ENCODE results near the gene TMEM95.
A peak's percentile ranks its signal among the peaks of the same experiment; 100 is the strongest.
"Not testable (repeated sequence)": the region's sequence is repeated elsewhere in the genome, so short reads cannot be mapped to it uniquely, and the experiment has no call there.

Gene TMEM95

DNA sequence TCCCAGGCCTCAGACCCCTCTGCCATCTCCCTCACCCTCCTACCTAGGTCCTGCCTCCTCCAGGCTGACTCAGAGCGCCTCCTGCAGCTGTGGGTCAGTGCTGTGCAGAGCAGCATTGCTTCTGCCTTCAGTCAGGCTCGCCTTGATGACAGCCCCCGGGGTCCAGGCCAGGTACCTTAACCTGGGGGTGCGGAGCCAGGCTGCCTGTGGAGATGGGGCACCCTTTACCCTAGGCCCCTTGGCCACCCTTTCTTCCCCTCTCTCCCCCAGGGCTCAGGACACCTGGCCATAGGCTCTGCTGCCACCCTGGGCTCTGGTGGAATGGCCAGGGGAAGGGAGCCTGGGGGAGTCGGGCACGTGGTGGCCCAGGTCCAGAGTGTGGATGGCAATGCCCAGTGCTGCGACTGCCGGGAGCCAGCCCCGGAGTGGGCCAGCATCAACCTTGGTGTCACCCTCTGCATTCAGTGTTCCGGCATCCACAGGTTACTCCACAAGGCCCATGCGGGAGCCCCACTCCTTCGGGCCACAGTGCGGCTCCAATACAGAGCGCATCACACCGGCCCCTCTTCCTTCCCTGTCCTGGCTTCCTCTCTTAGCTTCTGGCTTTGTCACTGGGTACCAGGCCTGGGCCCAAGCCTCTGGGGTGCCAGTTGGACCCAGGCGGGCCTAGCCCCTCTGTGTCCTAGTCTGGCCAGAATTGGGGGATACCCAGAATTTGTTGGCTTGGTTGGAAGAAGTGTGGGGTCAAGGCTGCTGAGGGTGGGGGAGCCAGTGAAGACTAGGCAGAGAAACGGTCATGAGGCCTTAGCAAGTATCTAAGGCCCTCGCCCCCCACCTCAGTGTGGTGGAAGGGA, 8.0 kb upstream of the TMEM95 start:
- no peak for DNase-seq (ENCODE audit: low read depth in 2 of 2)

DNA sequence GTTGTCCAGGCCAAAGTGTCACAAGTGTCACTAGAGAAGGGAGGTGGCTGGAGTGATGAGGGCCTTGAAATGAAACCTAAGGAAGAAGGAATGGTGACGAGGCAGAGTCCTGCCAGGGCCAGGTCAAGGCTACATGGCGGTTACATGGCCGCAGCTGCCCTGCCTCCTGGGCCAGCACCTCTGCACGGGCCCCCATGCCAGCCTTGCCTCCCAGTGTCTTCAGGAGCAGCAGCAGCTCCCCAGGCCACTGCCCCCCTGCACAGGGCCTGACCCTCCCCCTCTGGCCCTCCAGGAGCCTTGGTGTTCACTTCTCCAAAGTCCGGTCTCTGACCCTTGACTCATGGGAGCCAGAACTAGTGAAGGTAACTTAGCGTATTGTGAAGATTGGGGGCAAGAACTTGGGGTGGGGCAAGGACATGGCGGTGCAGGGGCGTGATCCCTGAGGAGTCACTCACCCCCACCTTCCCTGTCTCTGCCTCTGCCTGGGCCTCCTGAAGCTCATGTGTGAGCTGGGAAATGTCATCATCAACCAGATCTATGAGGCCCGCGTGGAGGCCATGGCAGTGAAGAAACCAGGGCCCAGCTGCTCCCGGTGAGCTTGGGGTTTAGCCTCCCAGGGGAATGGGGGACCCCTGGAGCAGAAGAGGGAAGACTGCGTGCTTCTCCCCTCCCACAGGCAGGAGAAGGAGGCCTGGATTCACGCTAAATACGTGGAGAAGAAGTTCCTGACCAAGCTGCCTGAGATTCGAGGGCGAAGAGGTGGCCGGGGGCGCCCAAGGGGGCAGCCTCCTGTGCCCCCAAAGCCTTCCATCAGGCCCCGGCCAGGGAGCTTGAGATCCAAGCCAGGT, 7.1 kb upstream of the TMEM95 start:
- no peak for DNase-seq (ENCODE audit: low read depth in 2 of 2)

DNA sequence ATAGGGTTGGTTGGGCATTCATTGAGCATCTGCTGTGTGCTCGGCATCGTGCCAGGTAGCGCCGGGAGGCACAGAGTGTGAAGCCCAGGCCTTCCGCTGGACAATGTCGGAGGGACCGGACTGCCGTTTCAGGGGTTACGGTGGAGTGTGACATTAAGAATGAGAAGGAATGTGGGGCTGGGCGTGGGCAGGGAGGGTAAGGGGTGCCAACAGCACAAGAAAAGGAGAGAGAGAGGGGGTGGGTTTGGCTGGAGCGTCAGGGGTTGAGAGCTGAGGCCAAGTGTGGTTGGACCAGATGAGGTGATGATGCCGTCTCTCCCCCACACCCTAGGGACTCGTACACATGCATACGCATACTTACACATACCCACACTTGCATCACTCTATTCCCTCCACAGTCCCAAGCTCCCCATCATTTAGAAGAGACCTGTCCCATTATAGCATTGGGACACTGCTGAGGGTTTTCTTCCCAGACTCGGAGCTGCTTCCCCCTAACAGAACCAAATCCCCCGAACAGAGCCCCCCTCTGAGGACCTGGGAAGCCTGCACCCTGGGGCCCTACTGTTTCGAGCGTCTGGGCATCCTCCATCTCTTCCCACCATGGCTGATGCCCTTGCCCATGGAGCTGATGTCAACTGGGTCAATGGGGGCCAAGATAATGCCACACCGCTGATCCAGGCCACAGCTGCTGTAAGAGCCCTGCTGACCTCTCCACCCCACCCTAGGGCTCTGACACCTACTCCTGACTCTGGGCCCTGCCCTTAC, 6.3 kb upstream of the TMEM95 start:
- DNase-seq (ENCODE audit: low read depth in 2 of 2): no peak

GRCh38 chr17:7351665-7352502, 3.1 kb upstream of the TMEM95 start, which contains the start of gene KCTD11:
TSS of gene KCTD11 (plus strand) at chr17:7352162.
- DNase-seq (ENCODE audit: low read depth in 2 of 2): peak; percentile 28 to 78

- no peak for DNase-seq (ENCODE audit: low read depth in 2 of 2)
Measured at GRCh38 chr17:7352503-7352889, 2.5 kb upstream of the TMEM95 start.

GRCh38 chr17:7352910-7353635, 1.9 kb upstream of the TMEM95 start:
- DNase-seq (ENCODE audit: low read depth in 2 of 2): no peak

- no peak for DNase-seq (ENCODE audit: low read depth in 2 of 2)
Measured at GRCh38 chr17:7354262-7354843, 603 bp upstream of the TMEM95 start.

- DNase-seq (ENCODE audit: low read depth in 2 of 2): no peak
Measured at GRCh38 chr17:7355573-7355972, 617 bp downstream of the TMEM95 start.

DNA sequence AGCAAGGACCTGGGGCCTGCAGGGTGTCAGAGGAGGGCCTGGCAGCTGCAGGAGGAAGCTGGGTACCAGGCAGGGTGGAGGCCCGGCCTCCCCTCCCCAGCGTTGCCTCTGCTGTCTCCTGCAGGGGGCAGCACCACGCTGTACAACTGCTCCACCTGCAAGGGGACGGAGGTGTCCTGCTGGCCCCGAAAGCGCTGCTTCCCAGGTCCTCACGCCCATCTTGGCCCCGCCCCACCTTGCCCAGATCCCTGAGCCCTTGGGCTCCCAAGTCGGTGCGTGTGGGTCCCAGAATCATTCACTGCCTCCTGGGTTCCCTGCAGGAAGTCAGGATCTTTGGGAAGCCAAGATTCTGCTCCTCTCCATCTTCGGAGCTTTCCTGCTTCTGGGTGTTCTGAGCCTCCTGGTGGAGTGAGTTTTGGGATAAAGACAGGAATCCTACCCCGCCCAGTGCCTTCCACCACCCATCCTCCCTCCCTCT, 1.2 kb downstream of the TMEM95 start:
- peak; percentile 64 to 71 for DNase-seq (ENCODE audit: low read depth in 2 of 2)

- DNase-seq (ENCODE audit: low read depth in 2 of 2): no peak
Measured at GRCh38 chr17:7356756-7357155, 1.8 kb downstream of the TMEM95 start.

GRCh38 chr17:7357381-7357780, 2.4 kb downstream of the TMEM95 start:
- no peak for DNase-seq (ENCODE audit: low read depth in 2 of 2)

GRCh38 chr17:7361906-7362305, 7.0 kb downstream of the TMEM95 start:
- DNase-seq (ENCODE audit: low read depth in 2 of 2): no peak

DNA sequence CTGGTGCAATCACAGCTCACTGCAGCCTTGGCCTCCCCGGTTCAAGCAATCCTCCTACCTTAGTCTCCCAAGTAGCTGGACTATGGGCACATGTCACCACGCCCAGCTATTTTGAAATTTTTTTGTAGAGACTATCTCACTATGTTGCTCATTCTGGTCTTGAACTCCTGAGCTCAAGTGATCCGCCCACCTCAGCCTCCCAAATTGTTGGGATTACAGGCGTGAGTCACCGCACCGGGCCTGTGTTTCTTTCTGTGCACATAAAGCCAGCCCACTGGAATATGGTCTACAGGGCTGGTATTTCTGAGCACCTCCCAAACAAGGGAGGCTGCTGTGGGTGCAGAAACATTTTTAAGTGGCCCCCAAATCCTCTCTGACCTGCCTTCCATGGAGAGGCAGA, 8.4 kb downstream of the TMEM95 start:
- no peak for DNase-seq (ENCODE audit: low read depth in 2 of 2)

DNA sequence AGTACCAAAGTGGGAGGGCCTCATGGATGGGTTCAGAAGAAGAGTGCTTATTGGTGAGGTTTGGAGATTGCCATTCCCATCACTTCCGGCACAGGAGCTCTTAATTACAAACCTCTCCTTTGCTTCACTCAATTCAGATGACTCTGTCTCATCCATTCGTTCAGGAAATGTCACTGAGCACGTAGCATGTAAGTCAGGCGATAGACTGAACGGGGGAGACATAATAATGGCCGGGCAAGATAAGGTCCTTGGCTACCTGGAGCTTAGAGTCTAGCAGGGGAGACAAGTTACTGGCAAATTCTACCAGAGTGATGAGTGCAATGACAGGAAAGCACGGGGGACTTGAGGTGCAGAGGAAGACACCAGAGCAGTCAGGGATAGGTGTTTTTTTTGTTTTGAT, 11.0 kb downstream of the TMEM95 start:
- not testable (repeated sequence) for DNase-seq (ENCODE audit: low read depth in 2 of 2)

GRCh38 chr17:7367083-7367482, 12.1 kb downstream of the TMEM95 start:
- DNase-seq (ENCODE audit: low read depth in 2 of 2): no peak

DNA sequence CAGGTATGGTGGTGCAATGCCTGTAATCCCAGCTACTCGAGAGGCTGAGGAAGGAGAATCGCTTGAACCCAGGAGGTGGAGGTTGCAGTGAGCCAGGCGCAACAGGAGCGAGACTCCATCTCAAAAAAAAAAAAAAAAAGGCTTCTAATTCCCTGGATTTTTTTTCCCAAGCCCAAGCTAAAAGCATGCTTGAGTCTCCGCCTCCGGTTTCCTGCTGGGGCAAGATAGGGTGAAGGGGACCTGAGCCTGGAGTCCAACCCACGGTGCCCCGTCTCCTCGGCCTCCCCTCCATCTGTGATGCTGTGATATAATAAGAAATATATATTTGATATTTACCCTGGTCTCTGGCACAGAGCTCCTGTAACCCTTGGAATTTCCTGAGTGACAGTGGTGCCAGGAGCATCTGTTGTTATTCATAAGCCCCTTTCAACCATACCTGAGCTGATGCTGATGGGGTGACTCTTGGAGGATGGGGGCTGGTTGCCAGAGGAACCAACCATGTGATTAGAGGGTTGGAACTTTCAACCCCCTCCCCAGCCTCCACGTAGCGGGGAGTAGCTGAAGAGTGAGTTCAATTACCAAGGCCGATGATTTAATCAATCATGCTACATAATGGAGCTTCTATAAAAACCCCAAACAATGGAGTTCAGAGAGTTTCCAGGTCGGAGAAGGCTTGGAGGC, 13.1 kb downstream of the TMEM95 start:
- DNase-seq (ENCODE audit: low read depth in 2 of 2): no peak

GRCh38 chr17:7368599-7368994, 13.6 kb downstream of the TMEM95 start:
- DNase-seq (ENCODE audit: low read depth in 2 of 2): not testable (repeated sequence)

- no peak for DNase-seq (ENCODE audit: low read depth in 2 of 2)
Measured at GRCh38 chr17:7369825-7370224, 14.9 kb downstream of the TMEM95 start.

- no peak for DNase-seq (ENCODE audit: low read depth in 2 of 2)
Measured at GRCh38 chr17:7370853-7371252, 15.9 kb downstream of the TMEM95 start.

Data from stimulated activated CD8-positive, alpha-beta memory T cell treated with anti-CD3 and anti-CD28 coated beads, Interleukin-7, amount 100 ng/mL, for 4 hours (primary cell).